OCI-LY1 (cell line): ENCODE data around the gene FAM13C.

Source experiments
- H2AFZ ChIP-seq: fragments of 200-600 bp; sonication (generic), shearing (Covaris generic); 2 replicates; pipeline ENCODE4 v1.6.0; 2014; ENCODE audit warnings: antibody characterized with exemption, mild to moderate bottlenecking, low read length
- H3F3A ChIP-seq: fragments of 200-600 bp; sonication (generic), shearing (Covaris generic); 2 replicates; pipeline ENCODE4 v1.6.0; 2014; ENCODE audit warnings: mild to moderate bottlenecking, antibody characterized with exemption, low read length, moderate library complexity; ENCODE audit not compliant: insufficient read depth
- H3K27ac ChIP-seq: fragments of 200-600 bp; sonication (generic); 2 replicates; pipeline ENCODE4 v1.5.1; 2014; ENCODE audit warnings: low read length, mixed run types, mild to moderate bottlenecking, low read depth; ENCODE audit not compliant: poor library complexity, severe bottlenecking
- H3K27me3 ChIP-seq: fragments of 200-600 bp; sonication (generic); 2 replicates; pipeline ENCODE4 v1.6.0; 2014; ENCODE audit warnings: antibody characterized with exemption, mild to moderate bottlenecking, low read length, moderate library complexity; ENCODE audit not compliant: insufficient read depth
- H3K36me3 ChIP-seq: fragments of 200-600 bp; sonication (generic); 2 replicates; pipeline ENCODE4 v1.6.1; 2014; ENCODE audit warnings: mild to moderate bottlenecking, antibody characterized with exemption, low read length, moderate library complexity, mixed read lengths; ENCODE audit not compliant: insufficient read depth
- H3K4me1 ChIP-seq: fragments of 200-600 bp; sonication (generic); 2 replicates; pipeline ENCODE4 v1.5.1; 2014; ENCODE audit warnings: mild to moderate bottlenecking, low read length, moderate library complexity; ENCODE audit not compliant: insufficient read depth, severe bottlenecking
- H3K4me2 ChIP-seq: fragments of 200-600 bp; sonication (generic), shearing (Covaris generic); 2 replicates; pipeline ENCODE4 v1.6.1; 2014; ENCODE audit warnings: low read length
- H3K4me3 ChIP-seq: fragments of 200-600 bp; sonication (generic); 2 replicates; pipeline ENCODE4 v1.5.1; 2014; ENCODE audit warnings: low read length, low read depth, mild to moderate bottlenecking, mixed read lengths; ENCODE audit not compliant: poor library complexity, severe bottlenecking
- H3K79me2 ChIP-seq: fragments of 200-600 bp; shearing (Covaris generic); 2 replicates; pipeline ENCODE4 v1.6.1; 2016; ENCODE audit warnings: mixed run types, low read length, mixed read lengths; ENCODE audit not compliant: insufficient read depth
- H3K9ac ChIP-seq: fragments of 200-600 bp; sonication (generic), shearing (Covaris generic); 2 replicates; pipeline ENCODE4 v1.6.1; 2014; ENCODE audit warnings: mild to moderate bottlenecking, low read length, mixed read lengths
- H3K9me2 ChIP-seq: fragments of 200-600 bp; sonication (generic), shearing (Covaris generic); 2 replicates; pipeline ENCODE4 v1.6.1; 2014; ENCODE audit warnings: low read depth, mild to moderate bottlenecking, low read length, mixed read lengths
- H3K9me3 ChIP-seq: fragments of 200-600 bp; shearing (Covaris generic); 2 replicates; pipeline ENCODE4 v1.6.1; 2014; ENCODE audit warnings: low read length, mixed read lengths
- H4K20me1 ChIP-seq: fragments of 200-600 bp; sonication (generic), shearing (Covaris generic); 2 replicates; pipeline ENCODE4 v1.6.0; 2016; ENCODE audit warnings: mild to moderate bottlenecking, low read length; ENCODE audit not compliant: insufficient read depth
- CTCF ChIP-seq: fragments of 200-600 bp; sonication (generic), shearing (Covaris generic); IDR thresholded peaks from 2 replicates; pipeline ENCODE4 v1.5.1; 2017; ENCODE audit warnings: mild to moderate bottlenecking, antibody characterized with exemption, low read length, moderate library complexity, mixed read lengths
- EZH2 ChIP-seq: fragments of 200-600 bp; sonication (generic), shearing (Covaris generic); IDR thresholded peaks from 2 replicates; pipeline ENCODE4 v1.8.0; 2017; ENCODE audit warnings: borderline replicate concordance, mixed run types, mild to moderate bottlenecking, antibody characterized with exemption, low read length, moderate library complexity, mixed read lengths

The FAM13C gene

DNA sequence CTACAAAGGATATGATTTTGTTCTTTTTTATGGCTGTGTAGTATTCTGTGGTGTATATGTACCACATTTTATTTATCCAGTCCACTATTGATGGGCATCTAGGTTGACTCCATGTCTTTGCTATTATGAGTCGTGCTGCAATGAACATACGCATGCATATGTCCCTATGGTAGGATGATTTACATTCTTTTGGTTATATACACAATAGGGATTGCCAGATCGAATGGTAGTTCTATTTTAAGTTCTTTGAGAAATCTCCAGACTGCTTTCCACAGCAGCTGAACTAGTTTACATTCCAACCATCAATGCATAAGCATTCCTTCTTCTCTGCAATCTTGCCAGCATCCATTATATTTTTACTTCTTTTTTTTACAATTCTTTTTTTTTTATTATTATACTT is 35.6 kb upstream of the FAM13C start:
- no peak overlapping the region for H2AFZ ChIP-seq
- H3K36me3 ChIP-seq, result no peaks in the 10 kb centered on the region
- H3K27ac ChIP-seq, result no peak overlapping the region
- no peaks in the 10 kb centered on the region for H3K9me2 ChIP-seq
- no peaks in the 10 kb centered on the region for H3K27me3 ChIP-seq
- no peak overlapping the region for H3K4me3 ChIP-seq
- no peaks in the 10 kb centered on the region for H3K4me1 ChIP-seq
- no peaks in the 10 kb centered on the region for H3K79me2 ChIP-seq
- no peaks in the 10 kb centered on the region for H3F3A ChIP-seq
- no peak overlapping the region for H3K9ac ChIP-seq
- H4K20me1 ChIP-seq, result no peaks in the 10 kb centered on the region
- TF ChIP-seq EZH2, result no peak
- no peaks in the 10 kb centered on the region for H3K9me3 ChIP-seq
- H3K4me2 ChIP-seq, result no peak overlapping the region

- no peaks in the 10 kb centered on the region for H3F3A ChIP-seq
- no peak overlapping the region for H3K9ac ChIP-seq
- no peak overlapping the region for H3K4me2 ChIP-seq
- no peaks in the 10 kb centered on the region for H3K79me2 ChIP-seq
- no peaks in the 10 kb centered on the region for H4K20me1 ChIP-seq
- H3K9me3 ChIP-seq, result no peaks in the 10 kb centered on the region
- H3K4me1 ChIP-seq, result no peaks in the 10 kb centered on the region
- H3K27ac ChIP-seq, result no peak overlapping the region
- no peaks in the 10 kb centered on the region for H3K36me3 ChIP-seq
- no peak overlapping the region for H3K4me3 ChIP-seq
- no peaks in the 10 kb centered on the region for H3K27me3 ChIP-seq
- H2AFZ ChIP-seq, result no peak overlapping the region
- no peaks in the 10 kb centered on the region for H3K9me2 ChIP-seq
- no peak for TF ChIP-seq EZH2
- TF ChIP-seq CTCF, result no peak
Observed at GRCh38 chr10:59395984-59396383, 33.6 kb upstream of the FAM13C start.

GRCh38 chr10:59393349-59393748 is 31.0 kb upstream of the FAM13C start:
- Histone ChIP-seq H3K9me3 (no peaks in the 10 kb centered on the region), H3K79me2 (no peaks in the 10 kb centered on the region), H3K27me3 (no peaks in the 10 kb centered on the region), H3K27ac (no peak overlapping the region), H3K9me2 (no peaks in the 10 kb centered on the region), H3K4me2 (no peak overlapping the region), H3K9ac (no peak overlapping the region), H2AFZ (no peak overlapping the region), H3K4me1 (no peaks in the 10 kb centered on the region), H3K36me3 (no peaks in the 10 kb centered on the region), H4K20me1 (no peaks in the 10 kb centered on the region), H3K4me3 (no peak overlapping the region), H3F3A (no peaks in the 10 kb centered on the region)
- TF ChIP-seq EZH2 (no peak), CTCF (no peak)

DNA sequence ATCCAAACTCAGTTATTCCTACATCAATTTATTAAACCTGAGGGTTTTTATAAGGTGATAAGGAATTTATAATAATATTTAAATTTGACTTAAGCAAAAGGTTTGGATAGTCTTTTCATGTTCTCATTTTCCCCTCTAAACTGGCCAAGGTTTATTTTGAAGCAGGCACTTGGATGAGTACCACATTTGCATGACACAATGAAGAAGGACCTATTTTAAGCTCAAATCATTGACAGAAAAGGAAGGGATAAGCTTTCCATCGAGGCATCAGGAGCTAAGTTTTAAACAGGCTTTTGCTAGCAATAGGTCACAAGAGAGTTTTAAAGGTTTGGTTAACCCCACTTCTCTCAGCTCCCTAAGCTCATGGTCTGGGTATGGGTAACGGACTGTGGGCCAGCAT is 28.7 kb upstream of the FAM13C start:
- H3K27me3 ChIP-seq, result no peaks in the 10 kb centered on the region
- H3K27ac ChIP-seq, result no peak overlapping the region
- no peaks in the 10 kb centered on the region for H3K79me2 ChIP-seq
- no peaks in the 10 kb centered on the region for H3F3A ChIP-seq
- no peak overlapping the region for H3K9ac ChIP-seq
- no peak overlapping the region for H3K4me2 ChIP-seq
- H3K9me3 ChIP-seq, result no peaks in the 10 kb centered on the region
- no peak overlapping the region for H3K4me3 ChIP-seq
- no peaks in the 10 kb centered on the region for H3K4me1 ChIP-seq
- H2AFZ ChIP-seq, result no peak overlapping the region
- H3K36me3 ChIP-seq, result no peaks in the 10 kb centered on the region
- no peak for TF ChIP-seq EZH2
- TF ChIP-seq CTCF, result no peak
- H4K20me1 ChIP-seq, result no peaks in the 10 kb centered on the region
- H3K9me2 ChIP-seq, result no peaks in the 10 kb centered on the region
